Activated CD4-positive, CD25-positive, alpha-beta regulatory T cell treated with anti-CD3 and anti-CD28 coated beads, Interleukin-2, amount 50 U/mL, for 24 hours (primary cell): Measurements from ENCODE around the gene NME3.

ENCODE experiments used
- ATAC-seq, 2 donors: fragments of 150-1000 bp; cut with Tn5 transposase; one replicate each; pipeline ENCODE4 v1.10.0; 2021; ENCODE audit warnings: mild to moderate bottlenecking in 1 of 2, moderate library complexity in 1 of 2

Gene NME3

DNA sequence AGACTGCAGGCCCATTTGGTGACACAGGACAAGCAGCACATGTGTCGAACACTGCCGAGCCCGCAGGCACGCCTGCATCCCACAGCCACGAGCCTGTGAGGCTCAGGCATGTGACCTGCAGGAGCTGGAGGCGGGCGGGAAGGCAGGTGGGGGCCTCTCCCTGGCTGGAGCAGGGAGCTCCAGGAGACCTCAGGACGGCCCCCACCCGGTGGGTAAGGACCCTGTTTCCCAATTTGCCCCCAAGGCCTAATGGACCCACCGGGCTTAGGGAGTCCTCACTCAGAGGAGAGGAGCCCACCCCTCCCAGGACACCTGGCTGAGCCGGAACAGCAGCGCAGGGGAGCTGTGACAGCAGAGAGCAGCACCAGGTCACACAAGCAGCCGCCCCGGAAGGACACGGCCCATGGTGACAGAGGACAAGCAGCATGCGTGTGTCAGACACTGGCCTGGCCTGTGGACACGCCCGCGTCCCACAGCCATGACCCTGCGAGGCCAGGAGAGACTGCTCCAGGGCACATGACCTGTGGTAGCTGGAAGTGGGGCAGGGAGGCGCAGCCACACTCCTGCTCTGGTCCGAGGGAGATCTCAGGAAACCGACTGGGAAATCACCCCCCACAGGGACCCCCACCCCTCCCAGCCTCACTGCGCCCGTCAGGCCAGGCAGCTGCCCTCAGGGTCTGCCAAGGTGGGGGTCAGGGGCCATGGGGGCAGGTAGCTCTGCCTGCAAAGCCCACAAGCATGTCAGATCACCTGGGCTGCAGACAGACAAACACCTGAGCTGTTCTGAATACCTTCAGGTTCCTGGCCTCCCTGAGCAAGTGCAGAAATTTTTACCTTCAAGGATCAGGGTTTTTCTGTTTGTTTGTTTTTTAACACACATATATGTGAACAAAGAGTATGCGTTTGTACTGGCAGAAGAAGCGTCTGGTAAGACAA is 8.7 kb upstream of the NME3 start:
- ATAC-seq: no peak

DNA sequence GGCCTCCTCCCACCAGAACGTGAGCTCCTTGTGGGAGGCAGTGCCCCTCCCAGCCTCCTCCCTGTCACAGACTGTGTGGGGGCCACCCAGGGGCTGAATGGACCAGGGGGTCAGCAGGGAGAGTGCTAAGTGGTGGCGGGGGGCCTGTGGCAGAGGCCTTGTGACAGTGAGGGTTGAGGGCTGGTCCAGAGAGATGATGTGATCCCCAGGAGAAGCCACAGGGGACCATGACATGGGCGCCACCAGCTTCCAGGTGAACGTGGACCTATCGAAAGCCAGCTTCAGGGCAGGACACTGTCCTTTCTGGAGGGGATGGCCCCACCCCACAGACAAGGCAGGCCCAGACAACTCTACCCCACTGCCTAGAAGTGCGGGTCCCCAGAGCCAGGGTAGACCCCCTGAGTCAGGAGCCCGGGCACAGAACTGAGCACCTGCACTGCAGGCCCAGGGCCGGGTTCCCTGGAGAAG is 7.9 kb upstream of the NME3 start:
- ATAC-seq: no peak

DNA sequence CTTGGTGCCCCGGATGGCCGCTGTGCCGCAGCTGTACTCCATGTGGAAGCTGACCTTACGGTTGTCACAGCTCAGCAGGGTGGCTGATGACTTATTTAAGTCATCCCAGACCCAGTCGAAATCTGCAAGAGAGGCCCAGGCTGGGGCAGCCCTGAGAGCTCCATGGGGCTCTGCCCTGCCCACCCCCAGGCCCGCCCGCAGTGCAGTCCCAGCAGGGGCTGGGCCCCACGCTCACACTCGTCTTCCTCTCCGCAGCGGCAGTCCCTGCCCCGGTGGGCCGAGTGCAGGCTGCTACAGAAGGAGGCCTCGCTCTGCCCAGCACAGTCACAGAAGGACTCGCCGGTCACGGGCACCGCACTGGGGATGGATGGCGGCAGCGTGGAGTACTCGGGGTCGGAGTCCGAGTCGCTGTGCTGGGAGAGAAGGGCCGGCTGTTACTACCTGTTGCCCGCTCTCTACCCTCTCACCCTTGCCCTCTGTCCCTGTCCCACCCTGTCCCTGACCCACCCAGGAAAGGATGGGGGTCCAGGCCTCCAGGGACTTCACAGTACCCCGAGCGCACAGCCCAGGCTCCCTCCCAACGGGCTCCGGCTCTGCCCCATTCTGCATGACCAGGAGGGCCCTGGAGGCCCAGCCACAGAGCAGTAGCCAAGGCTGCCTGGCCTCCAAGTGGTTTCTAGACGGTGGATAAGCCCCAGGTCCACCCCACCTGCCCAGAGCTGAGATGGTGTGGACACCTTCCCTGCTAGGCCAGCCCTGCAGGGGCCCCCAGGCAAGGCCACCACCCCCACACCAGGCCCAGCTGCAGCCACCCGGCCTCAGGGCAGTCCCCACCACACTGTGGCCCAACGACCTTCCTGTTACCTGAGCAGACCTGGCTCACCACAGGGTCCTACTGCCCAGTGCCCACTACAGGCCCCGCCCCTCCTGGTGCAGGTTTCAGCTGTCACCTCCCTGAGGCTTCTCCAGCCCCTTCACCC is 7.1 kb upstream of the NME3 start:
- no peak for ATAC-seq

DNA sequence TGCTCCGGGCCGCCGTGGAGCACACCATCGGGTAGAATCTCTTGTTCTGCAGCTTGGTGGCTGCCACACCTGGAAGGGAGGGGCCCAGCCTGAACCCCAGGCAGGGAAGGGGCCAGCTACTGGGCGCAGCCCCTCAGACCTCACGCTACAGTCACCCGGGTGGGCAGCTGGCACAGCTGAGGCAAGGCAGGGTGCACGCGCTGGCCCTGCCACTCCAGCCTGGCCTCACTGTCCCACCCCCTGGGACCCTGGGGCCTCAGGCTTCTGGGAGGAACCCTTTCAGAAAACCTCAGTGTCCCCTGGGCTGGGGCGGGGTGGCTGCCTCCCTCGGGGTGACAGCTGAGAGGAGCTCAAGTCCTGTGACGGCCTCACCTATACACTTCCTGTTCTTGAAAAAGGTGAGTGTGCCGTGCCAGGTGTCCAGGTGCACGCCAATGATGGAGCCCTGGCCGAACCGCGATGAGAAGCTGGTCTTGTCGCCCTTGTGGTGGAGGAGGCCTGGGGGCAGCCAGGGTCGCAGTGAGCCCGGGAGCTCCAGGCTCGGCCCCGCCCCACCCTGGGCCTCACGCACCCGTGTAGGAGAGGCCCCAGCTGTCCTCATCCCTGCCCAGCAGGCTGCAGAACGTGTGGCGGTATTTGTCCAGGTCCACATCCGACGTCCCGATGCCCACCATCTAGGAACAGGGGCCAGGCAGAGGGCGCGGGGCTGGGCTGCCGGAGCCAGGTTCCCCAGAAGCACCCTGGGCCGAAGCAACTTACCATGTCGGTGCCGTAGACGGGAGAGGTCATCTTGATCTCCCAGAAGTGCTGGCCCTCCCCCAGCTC is 6.2 kb upstream of the NME3 start:
- ATAC-seq: no peak

DNA sequence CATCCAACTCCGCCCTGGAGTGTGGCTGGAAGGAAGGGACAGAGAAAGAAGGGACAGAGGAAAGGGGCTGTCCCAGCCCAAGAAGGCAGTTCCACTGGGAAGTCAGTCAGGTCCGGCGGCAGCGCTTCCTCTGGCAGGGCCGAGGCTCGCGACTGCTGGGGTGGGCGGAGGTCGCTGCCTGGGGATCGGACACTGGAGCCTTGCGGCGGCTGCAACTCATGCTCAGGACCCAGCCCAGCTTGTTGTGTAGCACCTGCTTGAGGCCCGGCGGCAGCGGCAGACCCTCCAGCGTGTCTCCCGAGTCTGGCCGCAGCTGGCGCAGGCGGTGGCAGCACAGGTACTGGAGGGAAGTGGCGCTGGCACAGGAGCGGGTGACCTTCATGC is 5.6 kb upstream of the NME3 start:
- ATAC-seq: no peak

DNA sequence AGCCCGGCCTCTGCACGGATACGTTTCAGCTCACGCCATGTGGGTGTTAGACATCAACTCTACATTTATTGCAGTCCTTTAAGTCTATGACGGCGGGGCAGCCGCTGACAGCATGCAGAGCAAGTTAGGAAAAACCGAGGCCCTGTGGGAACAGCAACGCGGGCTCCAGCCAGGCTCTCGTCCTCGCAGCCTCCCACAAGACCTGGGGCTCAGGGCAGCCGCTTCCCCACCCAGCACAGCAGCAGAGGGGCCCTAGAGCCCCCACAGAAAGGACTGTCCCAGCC is 5.3 kb upstream of the NME3 start:
- ATAC-seq: no peak

DNA sequence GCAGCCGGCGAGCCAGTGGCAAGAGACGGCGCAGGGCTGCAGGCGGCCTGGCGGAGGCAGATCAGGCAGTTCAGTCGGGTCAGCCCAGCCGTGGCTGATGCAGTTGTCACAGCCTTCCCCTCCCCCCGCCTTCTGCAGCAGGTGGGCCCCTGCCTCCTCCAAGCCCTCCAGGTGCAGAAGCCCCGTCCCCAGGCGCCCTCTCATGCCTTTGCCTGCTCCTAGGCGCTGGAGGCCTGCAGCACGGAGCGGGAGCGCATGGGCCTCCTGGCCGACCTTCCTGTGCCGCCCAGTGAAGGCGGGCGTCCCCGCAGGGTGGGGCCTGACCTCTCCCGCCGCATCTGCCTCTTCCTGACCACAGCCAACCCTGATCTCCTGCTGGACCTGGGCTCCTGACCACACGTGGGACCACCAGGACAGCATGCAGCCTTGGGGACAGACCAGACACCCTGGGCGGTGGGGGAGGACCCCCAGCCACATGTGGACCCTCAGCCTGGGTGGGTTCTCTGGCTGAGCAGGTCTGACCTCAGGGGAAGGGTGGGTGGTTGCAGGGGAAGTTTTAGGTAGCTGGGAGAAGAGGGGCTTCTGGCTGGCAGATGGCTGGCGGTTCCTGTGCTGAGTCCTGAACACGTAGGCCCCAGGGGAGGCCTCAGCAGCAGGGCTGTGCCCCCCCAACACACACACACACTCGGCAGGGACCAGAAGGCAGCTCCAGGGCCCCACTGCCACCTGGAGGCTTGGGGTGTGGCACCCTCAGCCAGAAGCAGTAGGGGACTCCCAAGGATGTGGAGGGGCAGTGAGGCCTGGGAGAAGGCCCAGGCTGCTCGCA is 4.7 kb upstream of the NME3 start:
- ATAC-seq: no peak

DNA sequence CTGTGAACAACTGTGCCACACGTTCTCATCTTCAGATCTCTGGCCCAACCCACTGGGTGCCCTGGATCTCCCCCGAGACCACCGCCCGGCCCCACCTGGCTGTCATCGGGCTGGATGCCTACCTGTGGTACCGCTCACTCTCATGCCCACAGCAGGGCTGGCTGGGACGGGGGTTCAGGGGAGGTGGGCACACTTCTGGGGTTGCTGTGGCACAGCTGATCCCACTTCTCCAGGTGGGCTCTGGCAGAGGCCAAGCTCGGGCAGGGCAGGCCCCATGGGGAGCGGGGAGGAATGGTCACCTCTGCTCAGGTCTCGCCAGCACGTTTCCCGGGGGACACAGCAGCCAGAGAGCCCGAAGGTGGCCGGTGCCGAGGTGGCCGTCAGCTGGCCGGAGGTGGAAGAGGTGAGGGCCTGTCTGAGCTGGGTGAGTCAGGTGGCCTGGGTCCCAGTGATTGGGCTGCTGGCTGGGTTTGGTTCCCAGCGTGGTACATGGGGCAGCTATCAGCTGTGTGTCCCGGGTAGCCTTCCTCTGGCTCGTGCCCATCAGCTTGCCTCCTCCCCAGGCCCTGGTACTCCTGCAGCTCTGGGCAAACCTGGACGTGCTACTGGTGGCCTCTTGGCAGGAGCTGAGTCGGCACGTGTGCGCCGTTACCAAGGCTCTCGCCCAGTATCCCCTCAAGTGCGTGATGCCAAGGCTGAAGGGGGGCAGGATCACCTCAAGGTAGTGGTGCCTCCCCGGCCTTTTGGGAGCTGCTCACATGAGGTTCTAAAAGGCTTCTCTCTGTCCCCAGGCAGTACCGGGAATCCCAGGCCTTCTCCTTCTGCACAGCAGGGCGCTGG is 3.9 kb upstream of the NME3 start:
- ATAC-seq: no peak

DNA sequence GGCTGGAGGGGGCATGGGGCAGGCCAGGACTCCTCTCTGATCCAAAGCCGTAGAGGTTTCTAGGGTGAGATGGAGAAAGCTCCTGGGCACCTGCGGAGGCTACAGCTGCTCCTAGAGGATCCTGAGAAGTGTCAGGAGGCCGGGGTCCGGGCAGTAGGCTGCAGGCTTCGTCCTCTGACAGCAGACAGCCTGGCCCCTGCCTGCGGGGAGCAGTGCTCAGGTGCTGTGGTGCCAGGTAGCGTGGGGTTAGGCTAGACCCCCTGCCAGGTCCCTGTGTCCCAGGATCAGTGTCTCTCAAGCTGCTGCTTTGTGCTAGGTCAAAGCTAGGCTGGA is 3.1 kb upstream of the NME3 start:
- ATAC-seq: no peak

DNA sequence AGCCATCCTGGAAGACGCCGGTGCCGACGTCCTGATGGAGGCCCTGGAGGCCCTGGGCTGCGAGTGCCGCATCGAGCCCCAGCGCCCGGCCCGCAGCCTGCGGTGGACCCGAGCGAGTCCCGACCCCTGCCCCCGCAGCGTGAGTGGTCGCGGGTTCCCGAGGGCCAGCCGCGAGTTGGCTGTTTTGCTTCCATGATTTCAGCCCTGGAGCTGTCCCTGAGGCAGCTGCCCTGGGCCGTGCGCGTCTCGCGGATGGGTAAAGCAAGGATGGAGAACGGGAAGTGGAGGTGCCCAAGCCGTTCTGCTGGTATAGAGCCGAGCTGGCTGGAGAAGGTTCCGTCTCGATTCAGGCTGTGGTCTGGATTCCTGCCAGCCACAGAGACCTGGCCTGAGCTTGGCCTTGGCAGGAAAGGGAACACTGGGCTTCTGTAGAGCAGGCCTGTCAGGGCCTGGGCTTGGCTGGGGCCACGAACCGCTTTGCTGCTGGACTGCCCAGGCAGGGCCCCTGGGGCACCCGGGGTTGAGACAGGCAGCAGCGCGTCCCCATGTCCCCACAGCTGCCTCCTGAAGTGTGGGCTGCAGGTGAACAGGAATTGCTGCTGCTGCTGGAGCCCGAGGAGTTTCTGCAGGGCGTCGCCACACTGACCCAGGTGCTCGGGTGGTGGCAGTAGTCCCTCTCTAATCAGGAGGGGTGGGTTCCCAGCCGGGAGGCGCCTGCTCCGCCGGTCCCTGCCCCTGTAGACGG is 2.5 kb upstream of the NME3 start:
- no peak for ATAC-seq

DNA sequence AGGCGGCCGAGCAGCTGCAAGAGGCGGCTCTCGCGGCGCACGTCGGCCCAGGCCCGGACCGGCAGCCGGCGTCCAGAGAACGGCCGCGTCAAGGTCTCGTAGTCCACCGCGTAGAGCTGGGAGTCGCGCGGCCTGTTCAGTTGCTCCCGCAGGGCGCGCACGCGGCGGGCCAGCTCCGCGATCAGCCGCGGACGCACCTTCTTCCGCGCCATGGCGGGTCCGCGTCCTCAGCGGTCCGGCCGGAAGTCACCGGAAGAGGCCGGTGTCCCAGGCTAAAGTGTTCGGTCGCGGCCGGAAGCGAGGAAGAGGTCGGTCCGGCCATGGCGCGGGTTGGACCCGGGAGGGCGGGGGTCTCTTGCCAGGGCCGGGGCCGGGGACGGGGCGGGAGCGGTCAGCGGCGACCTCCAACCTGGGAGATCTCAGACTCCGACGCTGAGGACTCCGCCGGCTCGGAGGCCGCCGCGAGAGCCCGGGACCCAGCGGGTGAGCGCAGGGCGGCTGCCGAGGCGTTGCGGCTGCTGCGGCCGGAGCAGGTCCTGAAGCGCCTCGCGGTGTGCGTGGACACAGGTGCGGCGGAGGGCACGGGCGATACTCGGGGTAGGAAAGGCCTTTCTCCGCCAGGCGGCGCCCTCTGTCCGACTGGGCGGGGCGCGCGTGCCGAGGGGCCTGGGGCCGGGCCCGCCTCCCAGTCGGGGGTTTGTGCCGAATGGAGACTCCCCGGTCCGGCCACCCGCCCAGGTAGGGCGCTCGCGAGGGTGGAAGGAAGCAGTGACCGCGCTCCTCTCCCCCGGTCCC is 1.8 kb upstream of the NME3 start, which contains the start of gene MRPS34:
MRPS34 (minus strand) TSS at position 227 of the 795 bp plus-strand sequence; CDS start at position 212, 15 bp downstream.
- peak; percentile 52 for ATAC-seq

DNA sequence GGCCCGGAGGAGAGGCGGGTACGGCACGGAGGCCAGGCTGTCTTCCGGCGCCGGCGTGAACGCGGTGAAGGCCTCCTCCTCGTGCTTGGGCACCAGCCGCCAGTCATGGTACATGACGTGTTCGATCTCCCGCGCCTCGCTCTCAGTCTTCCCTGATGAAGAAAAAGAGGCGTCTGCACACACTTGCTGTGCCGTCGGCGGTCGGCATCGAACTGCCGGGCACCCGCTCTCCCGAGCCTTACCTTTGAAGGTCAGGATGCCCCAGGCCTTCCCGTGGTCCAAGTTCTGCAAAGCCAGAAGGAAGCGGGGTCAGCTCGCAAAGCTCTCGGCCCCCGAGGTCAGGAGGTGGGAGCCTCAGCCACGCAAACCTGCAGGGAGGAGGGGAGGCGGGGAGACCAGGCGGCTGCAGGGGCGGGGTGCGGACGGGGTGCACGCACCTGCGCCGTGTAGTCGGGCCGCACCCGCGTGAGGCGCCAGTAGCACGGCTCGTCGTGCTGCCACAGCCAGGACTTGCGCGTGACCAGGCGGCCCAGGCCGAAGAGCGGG is 1.1 kb upstream of the NME3 start, which contains the start of gene EME2:
EME2 (plus strand) TSS at position 449 of the 546 bp plus-strand sequence. CDS start 418 bp downstream, outside the sequence.
- ATAC-seq: peak; percentile 22

DNA sequence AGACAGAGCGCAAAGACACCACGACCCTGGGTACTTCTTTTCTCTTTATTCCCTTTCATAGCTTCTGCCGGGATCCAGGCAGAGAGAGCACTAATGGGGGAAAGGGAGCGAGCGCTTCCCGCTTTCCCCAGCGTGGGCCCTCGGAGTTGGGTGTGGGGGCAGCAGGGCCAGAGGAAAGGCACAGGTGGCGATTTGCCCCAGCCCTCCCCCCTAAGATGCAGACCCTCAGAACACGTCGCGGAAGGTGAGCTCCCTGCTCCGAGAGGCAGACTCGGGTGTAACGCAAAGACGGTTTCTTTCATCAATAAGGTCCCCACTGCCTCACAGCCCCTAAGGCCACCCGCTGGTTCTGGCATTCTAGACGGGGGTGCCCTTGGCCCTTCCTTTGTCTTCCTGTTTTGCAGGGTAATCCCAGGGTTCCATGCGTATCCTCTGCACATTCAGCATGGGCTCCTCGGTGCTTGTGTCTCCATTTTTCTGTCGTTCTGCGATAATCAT is 570 bp upstream of the NME3 start:
- no peak for ATAC-seq

DNA sequence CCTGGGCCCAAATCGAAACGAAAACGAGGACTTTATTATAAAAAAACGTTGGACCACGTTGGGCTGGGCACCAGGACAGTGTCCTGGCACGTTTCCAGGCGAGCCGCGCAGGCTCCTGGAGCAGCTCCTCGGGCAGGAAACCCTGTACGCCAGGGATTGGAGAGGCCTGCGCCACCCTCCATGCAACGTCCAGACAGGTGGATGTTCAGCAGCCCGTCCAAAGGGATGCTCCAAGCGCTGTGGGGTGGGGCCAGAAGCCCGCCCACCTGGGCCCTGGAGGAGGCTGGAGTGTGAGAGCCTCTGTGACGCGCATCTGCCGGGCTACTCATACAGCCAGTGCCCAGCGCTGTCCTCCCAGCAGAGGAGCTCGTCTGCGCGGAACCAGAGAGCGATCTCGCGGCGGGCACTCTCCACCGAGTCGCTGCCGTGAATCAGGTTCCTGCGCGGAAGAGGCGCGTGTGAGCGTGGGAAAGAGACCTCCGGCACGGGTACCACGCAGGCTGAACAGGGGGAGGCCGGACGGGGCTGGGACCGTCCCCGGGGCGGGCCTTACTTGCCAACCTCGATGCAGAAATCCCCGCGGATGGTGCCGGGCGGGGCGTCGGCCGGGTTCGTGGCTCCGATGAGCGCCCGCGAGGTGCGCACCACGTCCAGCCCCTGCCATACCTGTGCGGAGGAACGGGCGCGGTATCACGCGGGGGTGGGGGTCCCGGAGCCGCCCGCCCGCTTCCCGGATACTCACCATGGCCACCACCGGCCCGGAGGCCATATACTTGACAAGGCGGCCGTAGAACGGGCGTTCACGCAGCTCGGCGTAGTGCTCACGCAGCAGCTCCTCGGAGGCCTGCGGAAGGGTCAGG is 785 bp downstream of the NME3 start:
- ATAC-seq: peak; percentile 17 to 22

DNA sequence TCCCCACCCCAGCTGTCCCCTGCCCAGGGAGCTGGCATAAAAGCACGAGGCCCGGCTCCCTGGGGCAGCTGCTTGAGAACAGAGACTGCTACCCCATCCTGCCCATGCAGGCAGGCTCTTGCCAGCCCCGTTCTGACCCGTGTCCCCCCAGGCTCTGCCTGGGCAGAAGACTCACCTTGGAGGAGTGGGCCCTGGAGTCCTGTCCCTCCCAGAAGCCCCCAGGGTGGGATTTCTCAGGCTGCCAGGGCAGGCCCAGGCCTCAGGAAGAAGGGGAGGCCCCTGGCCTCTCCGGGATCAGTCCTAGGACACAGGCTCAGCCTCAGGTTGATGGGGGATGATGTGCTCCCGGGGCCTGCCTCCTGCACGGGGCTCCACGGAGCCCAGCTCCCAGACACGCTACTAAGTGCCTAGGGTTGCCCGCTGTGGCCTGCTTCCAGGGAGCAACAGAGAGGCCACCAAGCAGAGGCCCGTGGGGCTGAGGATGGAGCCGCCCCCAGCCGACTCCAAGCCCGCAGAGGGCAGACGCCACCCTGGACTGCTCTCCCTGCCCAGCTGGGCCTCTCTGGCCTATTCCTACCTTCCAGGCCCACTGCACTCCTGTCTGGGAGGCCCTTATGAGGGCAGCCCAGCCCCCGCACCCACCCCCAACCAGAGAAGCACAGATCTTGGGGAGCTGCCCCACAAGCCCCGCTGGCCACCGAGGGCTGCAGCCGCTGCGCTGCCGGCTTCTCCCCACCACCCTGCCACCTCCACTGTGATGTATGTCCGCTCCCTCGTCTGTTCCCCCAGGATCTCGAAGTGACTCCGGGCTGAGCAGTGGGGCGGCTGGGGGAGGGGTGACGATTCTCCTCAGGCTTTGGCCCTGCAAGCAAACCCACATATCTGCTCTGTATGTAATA is 1.7 kb downstream of the NME3 start:
- ATAC-seq: no peak

DNA sequence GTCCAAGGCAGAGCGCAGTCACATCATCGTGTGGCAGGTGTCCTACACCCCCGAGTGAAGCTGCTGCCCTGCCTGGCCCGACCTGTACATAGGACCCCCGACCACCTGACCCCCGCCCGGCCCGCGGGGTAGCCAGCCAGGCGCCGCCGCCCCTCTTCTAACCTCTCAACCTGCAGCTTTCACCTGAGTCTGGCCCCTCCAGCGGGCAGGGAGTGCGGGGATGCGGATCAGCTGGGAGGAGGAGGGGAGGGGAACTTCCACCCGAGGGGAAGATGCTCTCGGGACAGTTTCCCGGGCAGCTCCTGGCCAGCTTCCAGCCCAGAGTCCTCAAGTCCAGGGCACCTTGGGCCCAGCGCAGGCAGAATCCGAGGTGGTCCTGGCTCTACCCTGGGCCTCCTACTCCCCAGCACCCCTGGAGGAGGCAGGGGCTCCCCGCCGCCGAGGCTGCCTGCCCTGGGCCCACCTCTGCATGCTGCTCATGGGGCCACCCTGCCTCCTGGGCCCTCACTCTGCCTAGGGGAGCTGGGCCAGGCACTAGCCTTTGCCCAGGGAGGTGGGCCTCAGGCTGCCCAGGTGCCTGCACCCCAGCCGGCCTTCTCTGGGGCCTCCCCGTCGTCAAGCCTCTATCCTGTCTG is 2.5 kb downstream of the NME3 start:
- no peak for ATAC-seq
